ENCODE measurements around the gene HAGHL.
A peak's percentile ranks its signal among the peaks of the same experiment; 100 is the strongest.
"Not testable (repeated sequence)": the region's sequence is repeated elsewhere in the genome, so short reads cannot be mapped to it uniquely, and the experiment has no call there.

HAGHL gene

GRCh38 chr16:746637-747036 is 19.7 kb downstream of the HAGHL start:
- DNase-seq (ENCODE audit: low spot score): no peak
- CTCF ChIA-PET: no interaction called here
- H3K27ac ChIP-seq: no peak overlapping the region
- POLR2A ChIA-PET (ENCODE audit: low non-redundant PET): no interaction called here
- no peak for TF ChIP-seq CTCF (conservative IDR thresholded peaks at IDR 0.05; ENCODE audit: low read depth)

GRCh38 chr16:747978-748746 is 21.3 kb downstream of the HAGHL start:
- CTCF ChIA-PET: interaction anchor here (0.7 to 3.2 kb wide), 2 partner anchors 37 to 198 kb away, joined by 4 to 18 read pairs; no protein-coding TSS in a partner anchor
- H3K27ac ChIP-seq: peak overlapping the region; percentile 64
- POLR2A ChIA-PET (ENCODE audit: low non-redundant PET): interaction anchor here (0.7 kb wide), 1 partner anchor 182 kb away, joined by 3 read pairs; no protein-coding TSS in a partner anchor
- no peak for TF ChIP-seq CTCF (conservative IDR thresholded peaks at IDR 0.05; ENCODE audit: low read depth)
- no peak for DNase-seq (ENCODE audit: low spot score)

GRCh38 chr16:749010-749409 is 22.1 kb downstream of the HAGHL start:
- no peak for TF ChIP-seq CTCF (conservative IDR thresholded peaks at IDR 0.05; ENCODE audit: low read depth)
- ChIA-PET POLR2A (ENCODE audit: low non-redundant PET) (interaction anchor here (0.7 to 0.9 kb wide), 2 partner anchors 11 to 183 kb away, joined by 3 read pairs; no protein-coding TSS in a partner anchor), CTCF (interaction anchor here (0.7 to 3.2 kb wide), 2 partner anchors 36 to 199 kb away, joined by 4 to 18 read pairs; no protein-coding TSS in a partner anchor)
- peak overlapping the region; percentile 64 for H3K27ac ChIP-seq
- DNase-seq (ENCODE audit: low spot score): no peak

- DNase-seq (ENCODE audit: low spot score): no peak
- H3K27ac ChIP-seq: no peak overlapping the region
- TF ChIP-seq CTCF (conservative IDR thresholded peaks at IDR 0.05; ENCODE audit: low read depth): no peak
- ChIA-PET POLR2A (ENCODE audit: low non-redundant PET) (no interaction called here), CTCF (interaction anchor here (1.2 kb wide), 1 partner anchor 10 kb away, joined by 6 read pairs; the partner anchor contains the start of gene CIAO3)
These were observed 23.6 kb downstream of the HAGHL start for GRCh38 chr16:750485-750884.

- POLR2A ChIA-PET (ENCODE audit: low non-redundant PET): interaction anchor here (0.5 kb wide), 1 partner anchor 8 kb away, joined by 6 read pairs; no protein-coding TSS in a partner anchor
- no peak for TF ChIP-seq CTCF (conservative IDR thresholded peaks at IDR 0.05; ENCODE audit: low read depth)
- DNase-seq (ENCODE audit: low spot score): no peak
- no peak overlapping the region for H3K27ac ChIP-seq
- CTCF ChIA-PET: interaction anchor here (0.7 kb wide), 1 partner anchor 35 kb away, joined by 4 read pairs; no protein-coding TSS in a partner anchor
These were observed 24.5 kb downstream of the HAGHL start for GRCh38 chr16:751152-752006.

- CTCF ChIA-PET: interaction anchor here (0.7 kb wide), 1 partner anchor 34 kb away, joined by 4 read pairs; no protein-coding TSS in a partner anchor
These were observed 25.1 kb downstream of the HAGHL start for GRCh38 chr16:752007-752312.

GRCh38 chr16:754121-754607 is 27.3 kb downstream of the HAGHL start:
- H3K27ac ChIP-seq: peak overlapping the region; percentile 23; the same call in 1 of the 2 replicates
- not testable (repeated sequence) for DNase-seq (ENCODE audit: low spot score)
- POLR2A ChIA-PET (ENCODE audit: low non-redundant PET): interaction anchor here (0.6 kb wide), 1 partner anchor 27 kb away, joined by 6 read pairs; no protein-coding TSS in a partner anchor
- CTCF ChIA-PET: interaction anchor here (1.0 kb wide), 1 partner anchor 31 kb away, joined by 3 read pairs; no protein-coding TSS in a partner anchor

More at GRCh38 chr16:752007-752312, 25.1 kb downstream of the HAGHL start:
- no peak for DNase-seq (ENCODE audit: low spot score)
- TF ChIP-seq CTCF (conservative IDR thresholded peaks at IDR 0.05; ENCODE audit: low read depth): no peak
- no peak overlapping the region for H3K27ac ChIP-seq
- POLR2A ChIA-PET (ENCODE audit: low non-redundant PET): interaction anchor here (0.5 kb wide), 1 partner anchor 9 kb away, joined by 6 read pairs; no protein-coding TSS in a partner anchor

Data from RWPE1 (cell line).